OCI-LY7 (cell line): ENCODE data around the gene PPP6R3.

Experiments
- CTCF ChIP-seq: fragments of 200-600 bp; sonication (generic); conservative IDR thresholded peaks from 2 replicates; pipeline ENCODE4 v1.5.1; 2014; ENCODE audit warnings: mild to moderate bottlenecking, antibody characterized with exemption, low read length, moderate library complexity, mixed read lengths
- EZH2phosphoT487 ChIP-seq: fragments of 200-600 bp; sonication (generic); IDR thresholded peaks from 2 replicates; pipeline ENCODE4 v1.6.1; 2018; ENCODE audit warnings: low read depth, borderline replicate concordance, mild to moderate bottlenecking, mixed run types, antibody characterized with exemption, low read length, moderate library complexity, mixed read lengths

- TF ChIP-seq CTCF (no peak), EZH2phosphoT487 (no peak)
Observed at GRCh38 chr11:68467201-68467834, 6.8 kb downstream of the PPP6R3 start.
